T-helper 9 cell (primary cell): ENCODE measurements around the gene PIGT.

ENCODE experiments used
- DNase-seq: peaks from one replicate; pipeline ENCODE4 v3.0.0-alpha.2; 2020

PIGT gene

DNA sequence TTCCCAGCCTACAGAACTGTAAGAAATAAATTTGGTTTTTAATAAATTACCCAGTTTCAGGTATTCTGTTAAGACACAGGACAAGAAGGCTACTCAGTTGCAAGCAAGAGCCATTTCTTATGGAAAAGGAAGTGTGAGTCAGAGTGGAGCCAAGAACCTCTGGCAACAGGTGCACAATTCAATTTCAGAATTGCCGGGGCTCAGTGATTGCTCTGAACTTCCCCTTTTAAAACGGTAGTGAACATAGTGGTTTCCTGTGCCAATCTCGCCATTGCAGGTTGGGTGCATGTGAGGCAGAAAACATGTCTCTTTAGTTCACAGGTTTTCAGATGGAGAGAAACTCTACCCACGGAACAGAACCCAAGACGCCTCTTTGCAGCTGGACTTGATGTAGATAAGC, 16.4 kb downstream of the PIGT start:
- no peak for DNase-seq

- no peak for DNase-seq
Observed at GRCh38 chr20:45433316-45433715, 17.4 kb downstream of the PIGT start.

- no peak for DNase-seq
Observed at GRCh38 chr20:45433976-45434375, 18.0 kb downstream of the PIGT start.

GRCh38 chr20:45436732-45437485, 21.0 kb downstream of the PIGT start:
- peak; percentile 86 for DNase-seq

DNA sequence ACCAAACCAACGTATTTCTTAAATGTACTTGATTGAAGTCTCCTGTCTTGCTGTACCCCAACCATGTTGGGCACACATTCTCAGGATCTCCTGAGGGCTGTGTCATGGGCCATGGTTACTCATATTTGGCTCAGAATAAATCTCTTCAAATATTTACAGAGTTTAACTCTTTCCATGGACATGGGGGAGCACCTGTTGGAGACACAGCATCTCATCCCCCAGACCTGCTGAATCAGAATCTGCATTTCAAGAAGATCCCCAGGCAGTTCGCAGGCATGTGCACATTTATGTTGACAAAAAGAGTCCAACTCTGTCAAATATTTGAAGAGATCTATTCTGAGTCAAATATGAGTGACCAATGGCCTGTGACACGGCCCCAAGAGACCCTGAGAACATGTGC, 24.5 kb downstream of the PIGT start:
- no peak for DNase-seq

- DNase-seq = no peak
Observed at GRCh38 chr20:45440891-45441685, 25.1 kb downstream of the PIGT start.

- DNase-seq = no peak
Observed at GRCh38 chr20:45441746-45442145, 25.8 kb downstream of the PIGT start.

DNA sequence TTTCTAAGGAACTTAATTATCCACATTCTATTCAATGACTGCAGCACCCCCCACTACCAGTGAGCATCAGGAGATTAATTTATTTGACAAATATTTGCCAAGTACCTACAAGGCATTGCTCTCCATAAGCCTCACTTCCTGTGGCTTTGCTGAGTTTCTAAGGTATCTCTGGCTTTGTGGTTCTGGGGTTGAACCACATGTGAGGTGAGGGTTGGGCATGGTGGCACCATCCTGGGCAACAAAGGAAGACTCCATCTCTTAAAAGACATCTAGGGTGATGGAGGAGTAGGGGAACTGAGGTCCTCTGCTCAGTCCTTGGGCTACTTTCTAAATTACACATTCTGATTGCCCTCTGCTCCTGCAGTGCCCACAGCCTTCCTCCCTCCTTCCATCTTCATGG, 28.1 kb downstream of the PIGT start:
- peak; percentile 20 for DNase-seq

GRCh38 chr20:45445805-45446562, 30.0 kb downstream of the PIGT start:
- DNase-seq = peak; percentile 18

DNA sequence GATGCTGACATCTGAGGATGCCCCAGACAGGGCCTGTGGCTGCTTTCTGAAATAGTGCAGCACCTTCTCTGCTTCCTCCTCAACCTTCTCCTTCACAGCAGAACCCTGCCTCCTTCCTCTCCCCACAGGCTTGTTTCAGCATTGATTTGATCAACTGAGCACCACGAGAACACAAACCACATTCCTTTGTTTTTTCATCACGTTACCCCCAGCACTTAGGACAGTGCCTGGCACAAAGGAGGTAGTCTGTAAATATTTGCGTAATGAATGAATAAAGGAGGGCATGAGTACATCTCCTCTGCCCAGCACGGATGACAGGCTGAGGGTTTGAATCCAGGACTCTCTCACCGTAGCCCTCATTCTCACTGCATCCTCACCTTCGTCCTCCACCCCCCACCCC, 32.3 kb downstream of the PIGT start:
- no peak for DNase-seq

GRCh38 chr20:45449528-45449927, 33.6 kb downstream of the PIGT start:
- no peak for DNase-seq

- no peak for DNase-seq
Observed at GRCh38 chr20:45450097-45450818, 34.3 kb downstream of the PIGT start.

DNA sequence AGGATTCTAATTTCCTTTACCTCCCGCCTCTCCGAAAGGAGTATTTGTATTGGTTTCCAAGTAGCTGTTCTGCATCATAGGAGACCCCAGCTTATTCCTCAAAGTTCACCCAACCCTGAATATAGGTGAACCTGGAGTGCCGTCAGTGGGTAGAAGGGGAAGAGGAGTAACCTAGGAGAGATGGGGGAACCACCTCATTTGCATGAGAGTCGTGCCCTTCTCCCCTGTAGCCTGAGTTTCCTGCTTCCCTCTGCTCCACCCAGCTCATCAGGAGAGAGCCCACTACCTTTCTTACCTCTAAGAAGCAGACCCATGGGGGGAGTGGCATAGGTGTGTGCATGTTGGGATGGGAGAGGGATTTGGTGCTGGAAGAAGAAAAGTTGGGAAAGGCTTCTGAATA, 36.3 kb downstream of the PIGT start:
- no peak for DNase-seq

DNA sequence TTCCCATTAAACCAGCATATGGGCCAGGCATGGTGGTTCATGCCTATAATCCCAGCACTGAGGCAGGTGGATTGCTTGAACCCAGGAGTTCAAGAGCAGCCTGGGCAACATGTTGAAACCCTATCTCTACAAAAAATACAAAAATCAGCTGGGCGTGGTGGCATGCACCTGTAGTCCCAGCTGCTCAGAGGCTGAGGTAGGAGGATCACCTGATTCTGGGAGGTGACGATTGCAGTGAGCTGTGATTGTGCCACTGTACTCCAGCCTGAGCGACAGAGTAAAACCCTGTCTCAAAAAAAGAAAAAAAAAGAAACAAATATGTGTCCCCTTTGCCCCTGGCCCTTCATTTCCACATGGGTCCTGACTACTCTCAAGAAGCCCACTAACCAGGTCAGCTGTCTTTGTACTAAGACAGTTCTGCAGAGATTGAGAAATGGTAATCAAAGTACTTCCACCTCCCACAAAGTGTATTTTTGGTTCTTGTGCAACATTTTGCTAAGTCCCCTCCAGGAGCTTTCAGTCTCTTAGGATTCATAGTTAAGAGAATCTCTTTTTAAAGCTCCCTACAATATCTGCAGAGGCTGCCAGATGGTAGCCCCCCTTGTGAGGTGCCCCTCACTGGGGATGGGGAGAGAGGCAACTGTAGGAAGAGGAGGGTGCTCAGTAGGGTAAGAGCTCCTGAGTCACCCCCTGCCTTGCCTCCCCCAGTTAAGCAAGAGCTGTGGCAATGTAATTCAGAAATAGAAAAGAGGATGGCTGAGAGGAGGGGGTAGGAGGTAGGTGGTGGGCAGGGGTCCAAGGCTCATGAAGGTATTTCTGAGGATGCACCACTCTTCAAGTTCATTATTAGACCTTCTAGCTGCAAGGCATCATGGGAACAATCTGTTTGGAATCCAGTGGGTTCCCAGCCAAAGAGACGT, 37.1 kb downstream of the PIGT start:
- DNase-seq = no peak

DNA sequence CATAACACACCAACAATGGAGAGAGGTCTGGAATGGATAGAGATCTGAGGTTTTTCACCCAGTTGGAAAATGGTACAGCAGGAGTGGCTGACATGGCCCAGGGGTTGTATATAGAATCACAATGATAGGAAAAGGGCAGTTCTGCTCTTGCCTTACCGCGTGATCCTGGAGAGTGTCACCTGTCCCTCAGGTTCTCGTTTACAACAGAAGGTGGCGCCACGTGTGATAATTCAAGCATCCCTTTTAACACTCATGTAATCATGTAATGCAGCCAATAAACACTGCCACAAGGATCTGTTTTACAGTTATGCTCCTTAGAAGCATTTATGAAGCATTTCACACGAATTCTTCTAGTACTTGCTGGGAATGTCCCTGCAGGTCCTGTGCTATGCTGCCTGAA, 40.7 kb downstream of the PIGT start:
- no peak for DNase-seq

DNA sequence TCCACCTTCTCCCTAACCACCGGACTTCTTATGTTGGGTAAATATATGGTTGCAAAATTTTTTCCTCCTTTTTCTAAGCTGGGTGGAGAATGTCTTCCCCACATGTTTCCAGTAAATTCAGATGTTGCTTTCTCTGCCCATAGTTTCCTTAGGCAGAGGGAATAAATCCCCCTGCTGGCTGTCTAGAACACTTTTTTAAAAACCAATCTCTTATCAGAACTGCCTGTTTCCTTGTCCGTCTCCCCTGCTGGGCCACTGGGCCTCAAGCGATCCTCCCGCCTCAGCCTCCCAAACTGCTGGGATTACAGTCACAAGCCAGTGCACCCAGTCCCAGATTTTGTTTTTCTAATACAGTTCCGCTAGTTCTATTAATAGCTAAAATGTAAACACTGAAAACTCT, 43.7 kb downstream of the PIGT start:
- DNase-seq = no peak

DNA sequence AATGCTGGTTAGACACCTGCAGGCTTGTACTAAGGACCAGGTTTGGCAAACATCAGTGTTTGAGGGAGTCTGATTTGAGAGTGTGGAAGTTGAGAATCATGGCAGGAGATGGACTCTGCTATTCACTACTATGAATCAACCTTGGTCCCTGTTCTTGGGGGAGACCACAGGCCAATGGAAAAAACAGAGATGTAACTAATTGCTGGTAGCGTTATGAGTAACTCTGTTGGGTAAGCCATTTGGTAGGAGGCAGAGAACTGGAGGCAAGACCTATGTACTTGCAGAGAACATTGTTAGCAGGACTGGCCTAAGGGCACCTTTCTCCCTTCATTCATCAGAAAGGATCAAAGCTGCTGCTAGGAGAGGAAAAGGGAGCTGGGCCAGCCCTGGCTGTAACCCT, 45.3 kb downstream of the PIGT start:
- no peak for DNase-seq

DNA sequence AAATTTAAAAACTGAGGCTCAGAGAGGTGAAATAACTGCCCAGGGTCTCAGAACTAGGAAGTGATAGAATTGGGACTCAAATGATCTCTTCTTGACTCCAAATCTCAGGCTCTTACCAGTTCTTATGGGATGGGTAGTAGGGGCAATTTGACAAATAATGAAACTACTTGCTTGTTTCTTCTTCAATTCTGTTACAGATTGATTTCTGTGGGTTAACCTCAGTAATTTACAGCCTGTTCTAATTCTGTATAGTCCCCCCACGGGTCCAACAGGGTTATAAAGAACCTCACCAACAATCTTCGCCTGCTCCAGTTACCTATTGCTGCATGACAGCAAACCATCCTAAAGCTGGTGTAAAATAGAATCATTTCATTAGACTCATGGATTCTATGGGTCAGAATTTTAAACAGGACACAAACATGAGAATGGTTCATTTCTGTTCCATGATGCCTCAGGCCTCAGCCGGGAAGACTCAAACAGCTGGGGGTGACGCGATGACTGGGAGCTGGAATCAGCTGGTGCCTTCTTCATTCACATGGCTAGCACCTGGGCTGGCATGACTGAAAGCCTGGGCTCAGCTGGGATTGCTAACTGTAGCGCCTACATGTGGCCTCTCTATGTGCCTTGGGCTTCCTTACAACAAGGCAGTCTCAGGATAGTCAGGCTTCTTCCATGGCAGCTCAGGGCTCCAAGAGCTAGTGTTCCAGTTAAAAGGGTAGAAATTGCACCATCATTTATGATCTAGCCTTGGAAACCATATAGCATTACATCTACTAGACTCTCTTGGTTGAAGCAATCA, 47.0 kb downstream of the PIGT start:
- no peak for DNase-seq

DNA sequence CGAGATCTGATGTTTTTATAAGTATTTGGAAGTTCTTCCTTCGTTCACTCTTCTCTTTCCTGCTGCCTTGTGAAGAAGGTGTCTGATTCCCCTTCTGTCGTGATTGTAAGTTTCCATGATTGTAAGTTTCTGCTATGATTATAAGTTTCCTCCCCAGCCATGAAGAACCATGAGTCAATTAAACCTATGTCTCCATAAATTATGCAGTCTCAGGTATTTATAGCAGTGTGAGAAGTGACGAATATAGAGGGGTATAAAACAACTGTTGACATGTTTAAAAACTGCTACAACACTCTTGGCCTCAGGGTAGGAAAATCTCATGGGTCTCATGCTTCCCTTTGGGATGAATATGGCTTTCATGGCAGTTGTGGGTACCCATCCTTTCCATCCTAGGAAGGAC, 47.8 kb downstream of the PIGT start:
- DNase-seq = no peak

DNA sequence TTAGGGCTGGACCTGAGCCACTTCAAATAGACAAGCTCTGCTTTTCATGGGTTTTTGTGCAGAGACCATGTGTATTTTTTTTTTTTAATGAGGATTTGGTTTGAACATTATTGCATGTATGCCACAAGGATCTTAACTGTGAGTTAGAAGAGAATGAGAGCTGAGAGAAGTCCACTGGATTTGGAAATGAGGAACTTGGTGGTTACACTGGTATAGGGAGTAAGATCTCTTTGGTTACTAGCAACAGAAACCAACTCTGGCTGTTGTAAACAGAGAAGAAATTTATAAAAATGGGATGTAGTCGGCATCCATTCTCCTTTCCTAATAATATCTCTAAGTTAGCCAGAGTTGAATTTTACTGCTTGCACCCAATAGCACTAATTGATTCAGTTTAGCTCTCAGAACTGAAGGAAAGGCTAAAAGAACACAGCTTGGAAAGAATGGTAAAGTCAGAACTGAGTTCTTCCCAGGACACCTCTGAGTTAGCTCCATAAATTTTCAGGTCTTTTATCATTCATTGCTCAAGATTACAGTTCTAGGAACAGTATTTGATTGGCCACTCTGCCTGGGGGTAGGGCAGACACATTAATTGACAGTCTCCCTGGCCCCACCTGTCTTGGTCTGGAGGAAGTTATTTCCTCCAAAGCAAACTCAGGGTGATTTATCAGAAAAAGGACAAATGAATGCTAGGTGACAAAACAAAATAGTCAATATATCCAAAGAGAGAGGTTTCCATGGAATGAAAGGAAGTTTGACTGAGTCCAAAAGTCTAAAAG, 49.7 kb downstream of the PIGT start:
- DNase-seq = no peak
